Measurements from ENCODE around the gene LRRC42. TPM values are rescaled to one million over a fixed set of nuclear protein-coding genes. Genes with fewer than 3 reads are reported as not detected.

Gene LRRC42
- polyA plus RNA-seq, 3 donors = 38.2 to 46.2 (median 44.7) TPM

GRCh38 chr1:54013393-54014008 lies 67.4 kb downstream of the LRRC42 start:
- DNase-seq (ENCODE audit: extremely low read depth in 1 of 11, low read depth in 9 of 11, low spot score in 4 of 11) = no peak

- DNase-seq (ENCODE audit: extremely low read depth in 1 of 11, low read depth in 9 of 11, low spot score in 4 of 11) = no peak
Measured at GRCh38 chr1:54014009-54014629, 68.0 kb downstream of the LRRC42 start.

GRCh38 chr1:54016343-54017282 lies 70.5 kb downstream of the LRRC42 start:
- DNase-seq (ENCODE audit: extremely low read depth in 1 of 11, low read depth in 9 of 11, low spot score in 4 of 11) = no peak

Other genes starting within 250 kb of the LRRC42 start
- 1 to 10 TPM; 2.2 to 4.8 (median 3.2) TPM for gene GLIS1, start 207.2 kb upstream of the LRRC42 start, polyA plus RNA-seq (ENCODE audit: insufficient read length in 3 of 3)
- 10 to 100 TPM; 26.8 to 33.6 (median 28.7) TPM for gene NDC1, start 108.1 kb upstream of the LRRC42 start, polyA plus RNA-seq (ENCODE audit: insufficient read length in 3 of 3)
- 10 to 100 TPM; 31.5 to 33.4 (median 32.8) TPM for gene YIPF1, start 56.6 kb upstream of the LRRC42 start, polyA plus RNA-seq (ENCODE audit: insufficient read length in 3 of 3)
- 1 to 10 TPM; 5.1 to 6.4 (median 5.8) TPM for gene DIO1, start 52.2 kb upstream of the LRRC42 start, polyA plus RNA-seq (ENCODE audit: insufficient read length in 3 of 3)
- 10 to 100 TPM; 44.7 to 56.1 (median 53.2) TPM for gene IFT25, start 651 bp upstream of the LRRC42 start, polyA plus RNA-seq (ENCODE audit: insufficient read length in 3 of 3)
- under 1 TPM in 1 of 3 donors, not detected in 2; 0.07 TPM for gene LDLRAD1, start 71.8 kb downstream of the LRRC42 start, polyA plus RNA-seq (ENCODE audit: insufficient read length in 3 of 3)
- 100 to 1,000 TPM; 307 to 370 (median 331) TPM for gene TMEM59, start 106.9 kb downstream of the LRRC42 start, polyA plus RNA-seq (ENCODE audit: insufficient read length in 3 of 3)
- 1 to 10 TPM; 7.7 to 9.2 (median 8.5) TPM for gene TCEANC2, start 107.3 kb downstream of the LRRC42 start, polyA plus RNA-seq (ENCODE audit: insufficient read length in 3 of 3)
- under 1 TPM; 0.04 to 0.14 (median 0.12) TPM for gene CDCP2, start 206.7 kb downstream of the LRRC42 start, polyA plus RNA-seq (ENCODE audit: insufficient read length in 3 of 3)